Peyer's patch (tissue), 4 donors: ENCODE results near the gene EIF2B5. TPM values are rescaled to one million over a fixed set of nuclear protein-coding genes. Genes with fewer than 3 reads are reported as not detected.
A peak's percentile ranks its signal among the peaks of the same experiment; 100 is the strongest.
"Not testable (repeated sequence)": the region's sequence is repeated elsewhere in the genome, so short reads cannot be mapped to it uniquely, and the experiment has no call there.

Source experiments
- DNase-seq, 3 donors: peaks; one replicate each; pipeline ENCODE4 v3.0.0-alpha.2; 2017 to 2019
- H3K27ac ChIP-seq, 4 donors: fragments of 200-600 bp; sonication (generic); one replicate each; pipeline ENCODE4 v1.5.1; 2016 to 2019
- H3K27me3 ChIP-seq, 2 donors: fragments of 200-600 bp; sonication (generic); one replicate each; pipeline ENCODE4 v1.5.1; 2019
- H3K36me3 ChIP-seq, 3 donors: fragments of 200-600 bp; sonication (generic); one replicate each; pipeline ENCODE4 v1.5.1; 2016 to 2019
- H3K4me1 ChIP-seq, 4 donors: fragments of 200-600 bp; sonication (generic); one replicate each; pipeline ENCODE4 v1.5.1; 2016 to 2019
- H3K4me3 ChIP-seq, 4 donors: fragments of 200-600 bp; sonication (generic); 1 replicate in 3 of 4; 2 replicates in 1 of 4; pipeline ENCODE4 v1.5.1; 2016 to 2019; ENCODE audit warnings: mild to moderate bottlenecking in 1 of 4
- H3K9me3 ChIP-seq, 4 donors: fragments of 200-600 bp; sonication (generic); one replicate each; pipeline ENCODE4 v1.5.1; 2016 to 2019; ENCODE audit warnings: mild to moderate bottlenecking in 1 of 4
- CTCF ChIP-seq, 6 experiments: fragments of 450-650 bp in 4 of 6; fragments of 200-600 bp in 2 of 6; sonication (generic) in 1 of 6; IDR thresholded peaks; one replicate each; pipeline ENCODE4 v1.5.1; 2017 to 2019; ENCODE audit warnings: antibody characterized with exemption in 6 of 6, mild to moderate bottlenecking in 3 of 6, moderate library complexity in 1 of 6
- POLR2A ChIP-seq, 2 donors: fragments of 450-650 bp; IDR thresholded peaks; one replicate each; pipeline ENCODE4 v1.5.1; 2017; ENCODE audit warnings: antibody characterized with exemption in 2 of 2, mild to moderate bottlenecking in 2 of 2, moderate library complexity in 2 of 2
- total RNA-seq, 4 donors: library from RNA; depleted of rRNA; stranded (reverse); fragments of >200 nt; gene quantifications; one replicate each; pipeline ENCODE4 v1.1.0, GENCODE V29; 2016

EIF2B5 gene
- total RNA-seq, 4 donors from 2014 or later: 24.7 to 67.7 (median 41.6) TPM

- H3K4me1 ChIP-seq: no peaks in the 10 kb centered on the region
- TF ChIP-seq POLR2A (IDR thresholded peaks at IDR 0.05) (no peak), CTCF (IDR thresholded peaks at IDR 0.05) (no peak)
- H3K36me3 ChIP-seq: no peaks in the 10 kb centered on the region
- DNase-seq: no peak
- H3K4me3 ChIP-seq: no peak overlapping the region
- no peaks in the 10 kb centered on the region for H3K9me3 ChIP-seq
- H3K27me3 ChIP-seq: no peaks in the 10 kb centered on the region
- H3K27ac ChIP-seq: no peak overlapping the region
Measured at GRCh38 chr3:184099806-184100686, 35.1 kb upstream of the EIF2B5 start.

- TF ChIP-seq CTCF (IDR thresholded peaks at IDR 0.05) (no peak), POLR2A (IDR thresholded peaks at IDR 0.05) (no peak)
- Histone ChIP-seq H3K9me3 (no peaks in the 10 kb centered on the region), H3K4me3 (no peak overlapping the region), H3K27ac (no peak overlapping the region), H3K27me3 (no peaks in the 10 kb centered on the region), H3K4me1 (no peaks in the 10 kb centered on the region), H3K36me3 (no peaks in the 10 kb centered on the region)
- DNase-seq: no peak
Measured at GRCh38 chr3:184110316-184110725, 24.8 kb upstream of the EIF2B5 start.

DNA sequence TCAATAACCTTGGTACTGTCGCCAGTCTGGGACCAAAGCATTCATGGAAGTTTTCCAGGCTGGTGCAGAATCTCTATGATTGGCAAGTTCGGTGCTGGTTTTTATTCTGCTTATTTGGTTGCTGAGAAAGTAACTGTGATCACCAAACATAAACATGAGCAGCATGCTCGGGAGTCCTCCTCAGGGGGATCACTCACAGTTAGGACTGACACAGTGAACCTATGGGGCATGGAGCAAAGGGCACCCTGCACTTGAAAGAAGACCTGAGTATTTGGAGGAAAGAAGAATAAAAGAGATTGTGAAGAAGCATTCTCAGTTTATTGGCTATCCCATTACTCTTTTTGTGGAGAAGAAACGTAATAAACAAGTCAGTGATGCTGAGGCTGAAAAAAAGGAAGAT is 19.1 kb upstream of the EIF2B5 start:
- H3K27me3 ChIP-seq: no peaks in the 10 kb centered on the region
- TF ChIP-seq POLR2A (IDR thresholded peaks at IDR 0.05) (no peak), CTCF (IDR thresholded peaks at IDR 0.05) (no peak)
- no peak overlapping the region for H3K27ac ChIP-seq
- H3K9me3 ChIP-seq: no peaks in the 10 kb centered on the region
- H3K4me1 ChIP-seq: no peaks in the 10 kb centered on the region
- H3K4me3 ChIP-seq: no peak overlapping the region
- H3K36me3 ChIP-seq: no peaks in the 10 kb centered on the region
- DNase-seq: no peak

- Histone ChIP-seq H3K36me3 (no peaks in the 10 kb centered on the region), H3K27me3 (no peaks in the 10 kb centered on the region), H3K27ac (no peak overlapping the region), H3K4me1 (no peaks in the 10 kb centered on the region), H3K4me3 (no peak overlapping the region), H3K9me3 (no peaks in the 10 kb centered on the region)
- no peak for DNase-seq
- TF ChIP-seq POLR2A (IDR thresholded peaks at IDR 0.05): no peak
- TF ChIP-seq CTCF (IDR thresholded peaks at IDR 0.05): peak in 1 of 6 experiments; percentile 4
Measured at GRCh38 chr3:184117636-184118035, 17.5 kb upstream of the EIF2B5 start.

DNA sequence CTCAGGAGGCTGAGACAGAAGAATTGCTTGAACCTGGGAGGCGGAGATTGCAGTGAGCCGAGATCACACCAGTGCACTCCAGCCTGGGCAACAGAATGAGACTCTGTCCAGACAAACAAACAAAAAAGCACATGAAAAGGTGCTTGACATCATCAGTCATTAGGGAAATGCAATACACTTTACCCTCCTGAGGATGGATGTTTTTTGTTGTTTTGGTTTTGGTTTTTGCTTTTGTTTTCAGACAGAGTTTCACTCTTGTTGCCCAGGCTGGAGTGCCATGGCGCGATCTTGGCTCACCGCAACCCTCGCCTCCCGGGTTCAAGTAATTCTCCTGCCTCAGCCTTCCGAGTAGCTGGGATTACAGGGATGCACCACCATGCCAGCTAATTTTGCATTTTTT is 14.1 kb upstream of the EIF2B5 start:
- not testable (repeated sequence) for H3K27me3 ChIP-seq, H3K27ac ChIP-seq, H3K9me3 ChIP-seq, DNase-seq, H3K4me1 ChIP-seq, H3K36me3 ChIP-seq, H3K4me3 ChIP-seq

DNA sequence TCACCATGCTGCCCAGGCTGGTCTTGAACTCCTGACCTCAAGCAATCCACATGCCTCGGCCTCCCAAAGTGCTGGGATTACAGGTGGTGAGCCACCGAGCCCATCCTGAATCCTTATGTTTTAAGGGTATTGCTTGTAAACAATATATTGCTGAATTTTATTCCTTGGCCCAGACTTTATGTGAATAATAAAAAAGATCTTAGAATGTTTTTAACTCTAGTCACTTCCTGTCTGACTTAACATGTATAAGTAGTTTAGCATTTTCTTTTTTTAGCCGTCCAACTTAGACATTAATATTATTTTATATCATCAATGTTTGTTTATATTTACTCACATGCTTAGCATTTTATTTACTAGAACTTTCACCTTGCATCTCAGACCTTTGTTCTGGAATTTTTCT is 9.2 kb upstream of the EIF2B5 start:
- Histone ChIP-seq H3K9me3 (no peaks in the 10 kb centered on the region), H3K4me3 (no peak overlapping the region), H3K27me3 (no peaks in the 10 kb centered on the region), H3K36me3 (no peaks in the 10 kb centered on the region), H3K4me1 (no peaks in the 10 kb centered on the region), H3K27ac (no peak overlapping the region)
- no peak for TF ChIP-seq POLR2A (IDR thresholded peaks at IDR 0.05)
- no peak for TF ChIP-seq CTCF (IDR thresholded peaks at IDR 0.05)
- DNase-seq: peak in 1 of 3 donors; percentile 15
